Ovary (tissue), 9 donors: Measurements from ENCODE around the gene ASTL. TPM values are rescaled to one million over a fixed set of nuclear protein-coding genes. Genes with fewer than 3 reads are reported as not detected.

ENCODE experiments used
- DNase-seq, 5 donors: peaks; one replicate each; pipeline ENCODE4 v3.0.0-alpha.2; 2019 to 2020
- H3K27ac ChIP-seq, 2 donors: fragments of 200-600 bp; one replicate each; pipeline versions ENCODE4 v1.5.1 to v1.8.0; 2019 to 2022
- H3K27me3 ChIP-seq: fragments of 200-600 bp; one replicate; pipeline ENCODE4 v1.8.0; 2022
- H3K36me3 ChIP-seq: fragments of 200-600 bp; sonication (generic); one replicate; pipeline ENCODE4 v1.5.1; 2019
- H3K4me1 ChIP-seq: one replicate; pipeline ENCODE4 v1.8.1; 2013; ENCODE audit warnings: mild to moderate bottlenecking, moderate library complexity; ENCODE audit not compliant: insufficient read depth
- H3K4me3 ChIP-seq: fragments of 200-600 bp; sonication (generic); one replicate; pipeline ENCODE4 v1.5.1; 2017
- H3K9me3 ChIP-seq, 2 donors: fragments of 200-600 bp in 1 of 2; sonication (generic) in 1 of 2; one replicate each; pipeline versions ENCODE4 v1.5.1 to v1.8.1; 2013 to 2019; ENCODE audit warnings: mild to moderate bottlenecking in 1 of 2, moderate library complexity in 1 of 2
- EP300 ChIP-seq: sonication (generic); formaldehyde crosslinking; IDR thresholded peaks from one replicate; pipeline ENCODE4 v1.6.1; 2017; ENCODE audit warnings: antibody characterized with exemption
- POLR2A ChIP-seq: fragments of 450-650 bp; IDR thresholded peaks from one replicate; pipeline ENCODE4 v1.6.1; 2017; ENCODE audit warnings: antibody characterized with exemption, mild to moderate bottlenecking, moderate library complexity
- WGBS, 3 donors: extraction: QIAGEN DNeasy Blood & Tissue Kit in 1 of 3; methylation state at CpG; one replicate each; pipeline versions ENCODE4 v1.1.5 to v1.1.7; 2013 to 2017; 5-methylcytosine and 5-hydroxymethylcytosine counted together
- intact Hi-C, 4 donors: fragments of 100-400 bp; cut with DNase I; formaldehyde crosslinking; loops; one replicate each; pipeline versions ENCODE4 v1.11.0 to v1.15.1; 2022 to 2023
- polyA plus RNA-seq, 2 donors: library from polyadenylated mRNA; stranded (reverse); fragments of 200-250 nt in 1 of 2; fragments of 350-450 nt in 1 of 2; fragmentation: Illumina TruSeq in 1 of 2; extraction: RNeasy Lipid Tissue Mini Kit (QIAGEN cat#74804) in 1 of 2; gene quantifications; one replicate each; pipeline ENCODE4 v1.2.3, GENCODE V29; 2013 to 2014
- total RNA-seq, 7 donors: library from RNA; depleted of rRNA in 2 of 7; stranded (reverse); fragments of >200 nt in 2 of 7; fragmentation: NEBNext Ultra II Directional in 3 of 7; extraction: Animal tissue kit (Norgen Biotek cat#: 25700) in 3 of 7; gene quantifications; one replicate each; pipeline versions ENCODE4 v1.1.0 to v1.2.4, GENCODE V29; 2016 to 2023
- TF ChIP-seq, protein P1 (sequence below), 3 donors: fragments of 450-650 bp in 2 of 3; fragments of 200-600 bp in 1 of 3; IDR thresholded peaks; one replicate each; pipeline versions ENCODE4 v1.5.1 to v1.8.0; 2016 to 2022; ENCODE audit warnings: antibody characterized with exemption in 3 of 3, mild to moderate bottlenecking in 1 of 3
- donor health status: DM: no; HTN: no; CAD: no; lungs with moderate emphysema.
- donor health status: DM: no; HTN: no; CAD: no.
- donor health status: Bipolar disorder and iron deficiency.
- donor health status: DM: yes; HTN: yes; CAD: no.
- donor health status: DM: no; HTN: no; CAD: no.
- donor health status: DM: yes; HTN: yes; CAD: no.

The ASTL gene
- total and polyA plus RNA-seq, 9 donors = 0.15 to 1.7 (median 0.67) TPM; not detected in 4

DNA sequence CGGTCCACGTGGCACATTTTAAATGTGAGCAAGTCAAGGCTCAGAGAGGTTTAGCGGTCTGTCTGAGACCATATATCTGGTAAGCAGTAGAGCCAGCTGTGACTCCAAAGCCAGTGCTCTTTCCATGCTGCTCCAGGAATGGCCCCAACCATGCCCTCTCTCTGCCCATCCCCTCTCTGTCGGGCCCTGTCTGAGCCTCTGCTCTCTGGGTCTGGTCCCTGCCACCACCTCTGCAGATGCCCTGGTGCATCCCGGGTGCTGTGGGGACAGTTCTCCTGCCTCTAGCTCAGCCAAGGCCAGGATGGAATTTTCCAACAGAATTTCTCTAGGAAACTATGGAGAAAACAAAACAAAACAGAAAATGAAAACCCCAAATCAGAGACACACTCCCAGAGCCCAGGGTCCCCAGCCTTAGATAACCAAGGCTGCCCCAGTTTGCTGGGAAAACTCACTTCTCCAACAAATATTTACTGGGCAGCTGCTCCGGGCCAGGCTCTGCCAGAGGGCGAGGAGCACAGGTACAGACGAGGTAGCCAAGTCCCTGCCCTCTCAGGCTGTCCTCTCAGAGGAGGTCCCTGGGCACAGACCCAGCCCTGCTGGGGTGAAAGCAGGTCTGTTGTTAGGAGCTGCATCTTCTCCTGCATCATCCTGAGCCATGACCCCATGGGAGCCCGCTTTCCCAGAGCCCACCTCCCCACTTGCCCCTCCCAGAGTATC, 31.2 kb downstream of the ASTL start:
- Histone ChIP-seq H3K27ac (no peak overlapping the region), H3K9me3 (peaks cover 0 to 4% of the 10 kb centered on the region in 2 donors), H3K4me3 (no peak overlapping the region), H3K27me3 (no peaks in the 10 kb centered on the region), H3K36me3 (no peaks in the 10 kb centered on the region), H3K4me1 (peaks cover 8% of the 10 kb centered on the region)
- WGBS, 3 donors = 68 to 73% (median 73%) methylated on average over 9 of the region's 9 CpGs
- DNase-seq = peak in 1 of 5 donors; percentile 26
- intact Hi-C loops = no loop called here
- no peak for TF ChIP-seq POLR2A
- TF ChIP-seq EP300 = no peak
- TF ChIP-seq, protein P1, sequence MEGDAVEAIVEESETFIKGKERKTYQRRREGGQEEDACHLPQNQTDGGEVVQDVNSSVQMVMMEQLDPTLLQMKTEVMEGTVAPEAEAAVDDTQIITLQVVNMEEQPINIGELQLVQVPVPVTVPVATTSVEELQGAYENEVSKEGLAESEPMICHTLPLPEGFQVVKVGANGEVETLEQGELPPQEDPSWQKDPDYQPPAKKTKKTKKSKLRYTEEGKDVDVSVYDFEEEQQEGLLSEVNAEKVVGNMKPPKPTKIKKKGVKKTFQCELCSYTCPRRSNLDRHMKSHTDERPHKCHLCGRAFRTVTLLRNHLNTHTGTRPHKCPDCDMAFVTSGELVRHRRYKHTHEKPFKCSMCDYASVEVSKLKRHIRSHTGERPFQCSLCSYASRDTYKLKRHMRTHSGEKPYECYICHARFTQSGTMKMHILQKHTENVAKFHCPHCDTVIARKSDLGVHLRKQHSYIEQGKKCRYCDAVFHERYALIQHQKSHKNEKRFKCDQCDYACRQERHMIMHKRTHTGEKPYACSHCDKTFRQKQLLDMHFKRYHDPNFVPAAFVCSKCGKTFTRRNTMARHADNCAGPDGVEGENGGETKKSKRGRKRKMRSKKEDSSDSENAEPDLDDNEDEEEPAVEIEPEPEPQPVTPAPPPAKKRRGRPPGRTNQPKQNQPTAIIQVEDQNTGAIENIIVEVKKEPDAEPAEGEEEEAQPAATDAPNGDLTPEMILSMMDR (IDR thresholded peaks at IDR 0.05) = no peak

GRCh38 chr2:96105994-96106715, 32.1 kb downstream of the ASTL start:
- Histone ChIP-seq H3K9me3 (peaks cover 0 to 4% of the 10 kb centered on the region in 2 donors), H3K27me3 (no peaks in the 10 kb centered on the region), H3K27ac (no peak overlapping the region), H3K4me3 (no peak overlapping the region), H3K4me1 (peaks cover 8% of the 10 kb centered on the region), H3K36me3 (no peaks in the 10 kb centered on the region)
- WGBS, 3 donors = 94 to 97% (median 97%) methylated on average over 8 of the region's 8 CpGs
- no peak for TF ChIP-seq EP300
- TF ChIP-seq, protein P1 (IDR thresholded peaks at IDR 0.05) = no peak
- no peak for TF ChIP-seq POLR2A
- DNase-seq = peak in 1 of 5 donors; percentile 4
- intact Hi-C loops = no loop called here

DNA sequence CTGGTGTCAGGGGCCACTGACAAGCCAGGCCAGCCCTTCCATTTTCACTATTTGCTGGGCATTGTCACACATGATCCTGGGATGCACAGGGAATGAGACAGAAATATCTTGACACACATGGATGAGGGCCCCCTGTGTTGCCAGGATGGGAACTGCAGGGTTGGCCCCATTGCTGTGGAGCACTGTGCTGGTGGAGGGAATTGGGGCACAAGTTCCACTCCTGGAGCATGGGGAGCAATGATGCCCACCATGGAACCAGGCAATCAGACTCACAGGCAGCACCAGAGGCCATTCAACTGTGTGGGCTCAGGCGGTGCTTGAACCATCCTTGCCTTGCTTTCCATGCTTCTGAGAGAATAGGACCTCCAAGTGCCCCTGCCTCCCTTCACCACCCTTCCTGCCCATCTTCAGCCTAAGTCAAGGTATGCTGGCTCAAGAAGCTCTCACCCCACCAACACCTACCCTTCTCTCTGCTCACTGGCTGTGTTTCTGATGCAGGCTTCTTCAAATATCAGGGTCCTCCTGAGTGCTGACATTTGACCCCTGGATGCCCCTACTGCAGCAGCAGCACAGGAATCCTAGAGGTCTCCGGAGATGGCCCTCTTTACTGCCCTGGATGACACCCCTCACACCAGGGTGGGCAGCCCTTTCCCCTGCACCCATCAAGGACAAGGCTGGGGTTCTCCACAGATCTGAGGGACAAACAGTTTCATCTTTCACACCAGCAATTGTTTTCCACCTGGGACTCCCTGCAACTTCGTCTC, 33.0 kb downstream of the ASTL start:
- no peak overlapping the region for H3K27ac ChIP-seq
- H3K4me3 ChIP-seq = no peak overlapping the region
- H3K4me1 ChIP-seq = peaks cover 8% of the 10 kb centered on the region
- WGBS, 3 donors = 90 to 96% (median 92%) methylated on average over 3 of the region's 3 CpGs
- no peaks in the 10 kb centered on the region for H3K36me3 ChIP-seq
- H3K27me3 ChIP-seq = no peaks in the 10 kb centered on the region
- TF ChIP-seq POLR2A = no peak
- TF ChIP-seq, protein P1 (IDR thresholded peaks at IDR 0.05) = no peak
- DNase-seq = peak in 3 of 5 donors; percentile 0 to 10 (median 5)
- intact Hi-C loops = no loop called here
- H3K9me3 ChIP-seq = peaks cover 0 to 4% of the 10 kb centered on the region in 2 donors

- Histone ChIP-seq H3K36me3 (no peaks in the 10 kb centered on the region), H3K27me3 (no peaks in the 10 kb centered on the region), H3K27ac (no peak overlapping the region), H3K4me1 (peaks cover 8% of the 10 kb centered on the region), H3K9me3 (peaks cover 0 to 4% of the 10 kb centered on the region in 2 donors), H3K4me3 (no peak overlapping the region)
- TF ChIP-seq POLR2A (no peak), EP300 (no peak)
- TF ChIP-seq, protein P1 (IDR thresholded peaks at IDR 0.05) = no peak
- intact Hi-C loops = no loop called here
- WGBS, 3 donors = 82 to 90% (median 85%) methylated on average over 6 of the region's 6 CpGs
- DNase-seq = peak in 2 of 5 donors; percentile 8
Measured at GRCh38 chr2:96104487-96104861, 33.8 kb downstream of the ASTL start.
